ENCODE data around the gene IMMT.
A peak's percentile ranks its signal among the peaks of the same experiment; 100 is the strongest.

Gene IMMT

GRCh38 chr2:86195808-86196387 is 636 bp upstream of the IMMT start:
- DNase-seq, result no peak

- DNase-seq, result no peak
These were observed 559 bp downstream of the IMMT start for GRCh38 chr2:86194751-86195054.

GRCh38 chr2:86193901-86194567 is 1.2 kb downstream of the IMMT start:
- no peak for DNase-seq

- no peak for DNase-seq
These were observed 5.4 kb downstream of the IMMT start for GRCh38 chr2:86189782-86190416.

GRCh38 chr2:86186431-86186830 is 8.8 kb downstream of the IMMT start:
- DNase-seq, result peak; percentile 31

- no peak for DNase-seq
These were observed 9.6 kb downstream of the IMMT start for GRCh38 chr2:86185517-86186212.

- no peak for DNase-seq
These were observed 18.7 kb downstream of the IMMT start for GRCh38 chr2:86176597-86176996.

GRCh38 chr2:86175828-86176227 is 19.4 kb downstream of the IMMT start:
- DNase-seq, result peak; percentile 87

- DNase-seq, result no peak
These were observed 20.8 kb downstream of the IMMT start for GRCh38 chr2:86174445-86174844.

GRCh38 chr2:86172610-86173009 is 22.7 kb downstream of the IMMT start:
- DNase-seq, result no peak

GRCh38 chr2:86171295-86171694 is 24.0 kb downstream of the IMMT start:
- no peak for DNase-seq

GRCh38 chr2:86170449-86170848 is 24.8 kb downstream of the IMMT start:
- no peak for DNase-seq

- DNase-seq, result no peak
These were observed 34.9 kb downstream of the IMMT start for GRCh38 chr2:86160156-86160952.

- DNase-seq, result no peak
These were observed 37.0 kb downstream of the IMMT start for GRCh38 chr2:86158286-86158685.

GRCh38 chr2:86157009-86157556 is 38.2 kb downstream of the IMMT start:
- DNase-seq, result no peak

- DNase-seq, result no peak
These were observed 44.8 kb downstream of the IMMT start for GRCh38 chr2:86150502-86150901.

- no peak for DNase-seq
These were observed 47.5 kb downstream of the IMMT start for GRCh38 chr2:86147793-86148192.

- DNase-seq, result no peak
These were observed 51.2 kb downstream of the IMMT start for GRCh38 chr2:86143926-86144685.

- no peak for DNase-seq
These were observed 52.0 kb downstream of the IMMT start for GRCh38 chr2:86143307-86143706.

GRCh38 chr2:86142436-86143257 is 52.6 kb downstream of the IMMT start:
- DNase-seq, result no peak

- no peak for DNase-seq
These were observed 54.3 kb downstream of the IMMT start for GRCh38 chr2:86140969-86141392.

All from DMS 273 treated with DMSO at 0.1 percent for 48 hours (cell line).